HG02840 (cell line): Measurements from ENCODE around the gene PTPDC1.

Source experiments
- ATAC-seq: cut with Tn5 transposase; IDR thresholded peaks from one replicate; pipeline ENCODE4 v1.9.1; 2021; ENCODE audit warnings: mild to moderate bottlenecking, moderate library complexity, moderate number of reproducible peaks; ENCODE audit not compliant: unreplicated experiment, low FRiP score

Gene PTPDC1

GRCh38 chr9:94084314-94084713, at the start of gene PTPDC1:
Gene PTPDC1 (plus strand): TSS chr9:94084464. CDS start chr9:94084531, 67 bp downstream.
- no peak for ATAC-seq

GRCh38 chr9:94034511-94034910, 49.8 kb upstream of the PTPDC1 start:
- no peak for ATAC-seq

- no peak for ATAC-seq
These were observed 44.5 kb upstream of the PTPDC1 start for GRCh38 chr9:94039786-94040185.

- ATAC-seq, result no peak
These were observed 41.5 kb upstream of the PTPDC1 start for GRCh38 chr9:94042516-94043360.

- ATAC-seq, result no peak
These were observed 29.5 kb upstream of the PTPDC1 start for GRCh38 chr9:94054716-94055115.

- ATAC-seq, result no peak
These were observed 27.8 kb upstream of the PTPDC1 start for GRCh38 chr9:94056442-94056974.

GRCh38 chr9:94057918-94058317, 26.3 kb upstream of the PTPDC1 start:
- no peak for ATAC-seq

GRCh38 chr9:94061864-94062263, 22.4 kb upstream of the PTPDC1 start:
- no peak for ATAC-seq

GRCh38 chr9:94065535-94065961, 18.7 kb upstream of the PTPDC1 start:
- no peak for ATAC-seq

GRCh38 chr9:94068257-94068656, 16.0 kb upstream of the PTPDC1 start:
- ATAC-seq, result no peak

GRCh38 chr9:94076557-94076956, 7.7 kb upstream of the PTPDC1 start:
- no peak for ATAC-seq

DNA sequence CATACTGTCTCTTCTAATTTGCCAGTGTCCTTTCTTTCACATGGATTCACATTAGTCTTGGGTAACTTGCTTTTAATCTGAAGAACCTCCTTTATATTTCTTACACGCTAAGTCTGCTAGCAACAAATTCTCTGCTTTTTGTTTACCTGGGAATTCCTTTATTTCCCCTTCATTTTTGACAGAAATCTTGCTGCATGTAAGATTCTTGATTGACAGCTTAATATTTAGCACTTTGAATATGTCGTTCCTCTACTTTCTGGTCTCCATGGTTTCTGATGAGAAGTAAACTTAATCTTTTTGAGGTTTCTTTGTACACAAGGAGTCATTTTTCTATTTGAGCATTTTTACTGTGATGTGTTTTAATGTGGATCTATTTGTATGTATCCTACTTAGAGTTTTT, 6.2 kb upstream of the PTPDC1 start:
- no peak for ATAC-seq

DNA sequence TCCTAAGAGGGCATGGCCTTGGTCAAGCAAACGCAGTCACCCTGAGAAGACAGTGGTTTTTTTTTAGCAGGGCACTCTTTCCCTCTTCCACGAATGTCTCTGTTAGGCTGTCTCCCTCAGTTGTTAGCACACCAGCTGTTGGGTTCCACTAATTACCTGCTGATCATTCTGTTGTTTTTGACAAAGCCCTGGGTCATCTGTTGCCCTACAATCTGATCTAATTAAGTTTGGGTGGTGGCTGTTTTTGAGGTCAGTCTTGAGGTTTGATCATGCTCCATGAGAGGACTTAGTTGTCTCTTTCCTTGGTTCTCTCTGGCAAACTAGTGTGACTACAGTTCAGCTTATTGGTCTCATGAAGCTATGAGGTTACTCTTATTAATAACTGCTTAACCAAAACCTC, 5.0 kb upstream of the PTPDC1 start:
- ATAC-seq, result no peak

- no peak for ATAC-seq
These were observed 4.0 kb upstream of the PTPDC1 start for GRCh38 chr9:94080249-94080648.

- ATAC-seq, result no peak
These were observed 2.8 kb upstream of the PTPDC1 start for GRCh38 chr9:94081435-94081834.

DNA sequence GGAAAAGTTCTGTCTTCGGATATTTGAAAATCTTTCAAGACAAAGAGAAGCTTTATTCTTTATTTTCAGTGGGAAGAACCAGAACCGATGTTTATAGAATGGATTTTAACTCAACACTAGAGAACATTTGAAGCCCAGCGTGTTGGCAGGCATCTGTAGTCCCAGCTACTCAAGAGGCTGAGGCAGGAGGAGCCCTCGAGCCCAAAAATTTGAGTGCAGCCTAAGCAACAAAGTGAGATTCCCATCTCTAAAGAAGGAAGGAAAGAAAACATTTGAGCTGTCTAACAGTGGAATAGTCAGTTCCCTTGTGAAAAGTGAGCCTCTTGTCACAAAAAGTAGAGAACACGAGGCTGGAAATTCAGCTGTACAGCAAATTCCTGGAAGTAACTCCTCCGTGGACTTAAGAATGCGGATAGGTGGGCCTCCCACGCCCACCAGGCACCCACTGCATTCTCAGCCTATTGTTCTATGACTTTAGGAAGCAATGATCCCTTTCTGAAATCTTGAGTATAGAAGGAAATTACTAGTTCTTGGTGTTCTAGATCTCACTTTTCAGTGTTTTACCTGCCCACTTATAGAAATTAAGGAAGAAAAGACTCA, 2.3 kb upstream of the PTPDC1 start:
- ATAC-seq, result no peak

DNA sequence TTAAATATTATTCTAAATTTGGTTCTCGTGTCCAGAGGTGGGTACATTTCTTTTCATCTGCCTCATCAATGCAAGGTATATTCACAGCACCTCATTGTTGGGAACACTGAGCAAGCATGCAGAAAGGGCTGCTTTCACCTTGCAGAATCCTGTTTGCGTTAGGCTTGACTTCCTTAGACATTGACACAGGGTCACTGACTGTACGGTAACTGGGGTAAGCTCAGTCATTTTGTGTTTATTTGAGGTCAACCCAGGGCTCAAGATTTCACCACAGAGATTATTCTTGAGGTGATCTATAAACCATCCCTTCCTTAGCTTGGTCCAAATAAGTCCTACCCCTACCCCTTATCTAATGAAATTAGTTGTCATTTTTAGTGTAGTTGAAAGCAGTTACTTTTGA, 1.7 kb upstream of the PTPDC1 start:
- no peak for ATAC-seq

GRCh38 chr9:94082956-94083355, 1.3 kb upstream of the PTPDC1 start:
- no peak for ATAC-seq

DNA sequence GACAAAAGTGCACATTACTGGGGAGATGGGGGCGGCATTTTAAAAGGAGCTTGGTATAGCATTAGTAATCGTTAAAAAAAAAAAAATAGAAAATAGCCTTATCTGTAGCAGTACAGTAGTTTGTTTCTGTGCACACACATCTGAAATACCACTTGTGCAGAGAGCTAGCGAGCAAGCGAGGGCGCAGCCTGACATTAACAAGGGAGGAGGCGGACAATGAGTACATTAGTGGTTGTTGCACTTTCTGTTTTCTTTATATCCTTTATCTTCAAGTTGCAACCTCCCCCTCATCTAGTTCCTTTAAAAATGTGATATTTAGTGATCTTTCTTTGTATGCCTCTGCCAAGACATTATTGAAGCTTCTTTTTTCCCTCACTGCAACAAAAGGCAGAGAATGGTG, 880 bp upstream of the PTPDC1 start:
- no peak for ATAC-seq

- no peak for ATAC-seq
These were observed 887 bp downstream of the PTPDC1 start for GRCh38 chr9:94085062-94085639.
